Fibroblast of pulmonary artery (primary cell): ENCODE measurements around the gene NPAS3.
A peak's percentile ranks its signal among the peaks of the same experiment; 100 is the strongest.

ENCODE experiments used
- DNase-seq: peaks from one replicate; pipeline ENCODE4 v3.0.0-alpha.2; 2010; ENCODE audit warnings: low read depth
- H3K4me3 ChIP-seq: replicated peaks from 2 replicates; pipeline ENCODE4 v1.5.1; 2011; ENCODE audit warnings: low read depth, mild to moderate bottlenecking, control low read depth, low read length, moderate library complexity
- CTCF ChIP-seq: IDR thresholded peaks from 2 replicates; pipeline ENCODE4 v1.5.1; 2011; ENCODE audit warnings: mild to moderate bottlenecking, control low read depth, low read length, inconsistent platforms; ENCODE audit errors: missing control alignments

NPAS3 gene

GRCh38 chr14:33793398-33794110 lies 854.9 kb downstream of the NPAS3 start:
- no peak for DNase-seq
- no peak for TF ChIP-seq CTCF
- H3K4me3 ChIP-seq: no peak overlapping the region

GRCh38 chr14:33794791-33795305 lies 856.2 kb downstream of the NPAS3 start:
- H3K4me3 ChIP-seq: no peak overlapping the region
- TF ChIP-seq CTCF: no peak
- DNase-seq: peak; percentile 9

GRCh38 chr14:33796356-33796755 lies 857.7 kb downstream of the NPAS3 start:
- no peak for TF ChIP-seq CTCF
- DNase-seq: peak; percentile 54
- no peak overlapping the region for H3K4me3 ChIP-seq

GRCh38 chr14:33799705-33800570 lies 861.3 kb downstream of the NPAS3 start:
- H3K4me3 ChIP-seq: no peak overlapping the region
- TF ChIP-seq CTCF: no peak
- peak; percentile 33 for DNase-seq

GRCh38 chr14:33800735-33801163 lies 862.1 kb downstream of the NPAS3 start:
- DNase-seq: no peak
- no peak for TF ChIP-seq CTCF
- no peak overlapping the region for H3K4me3 ChIP-seq

- no peak for TF ChIP-seq CTCF
- DNase-seq: no peak
- H3K4me3 ChIP-seq: no peak overlapping the region
Measured at GRCh38 chr14:33802737-33803136, 864.1 kb downstream of the NPAS3 start.
